CD14-positive monocyte (primary cell): Measurements from ENCODE around the gene ADORA2B. TPM values are rescaled to one million over a fixed set of nuclear protein-coding genes. Genes with fewer than 3 reads are reported as not detected.

ENCODE experiments used
- DNase-seq, 3 donors: peaks; one replicate each; pipeline ENCODE4 v3.0.0-alpha.2; 2011 to 2022
- H2AFZ ChIP-seq: 2 replicates; pipeline ENCODE4 v1.6.0; 2012; ENCODE audit warnings: mild to moderate bottlenecking, low read depth, low read length, inconsistent platforms; ENCODE audit not compliant: insufficient read depth, poor library complexity, severe bottlenecking
- H3K27ac ChIP-seq, 2 donors: 1 replicate in 1 of 2; 2 replicates in 1 of 2; pipeline ENCODE4 v1.5.1; 2012 to 2013; ENCODE audit warnings: low read length in 2 of 2, control low read depth in 1 of 2, inconsistent platforms in 1 of 2, low read depth in 1 of 2, mild to moderate bottlenecking in 1 of 2
- H3K27me3 ChIP-seq, 2 donors: one replicate each; pipeline versions ENCODE4 v1.6.0 to v1.6.1; 2011 to 2013; ENCODE audit warnings: low read length in 2 of 2; ENCODE audit not compliant: control insufficient read depth in 2 of 2, insufficient read depth in 2 of 2
- H3K36me3 ChIP-seq, 2 donors: replicated peaks in 1 of 2; 1 replicate in 1 of 2; 2 replicates in 1 of 2; pipeline versions ENCODE4 v1.5.1 to v1.6.1; 2012 to 2013; ENCODE audit warnings: low read length in 2 of 2, control low read depth in 1 of 2, inconsistent platforms in 1 of 2, mild to moderate bottlenecking in 1 of 2; ENCODE audit not compliant: insufficient read depth in 2 of 2, control insufficient read depth in 1 of 2
- H3K4me1 ChIP-seq, 2 donors: 1 replicate in 1 of 2; 2 replicates in 1 of 2; pipeline versions ENCODE4 v1.5.1 to v1.6.1; 2012 to 2013; ENCODE audit warnings: low read length in 2 of 2, control low read depth in 1 of 2, inconsistent platforms in 1 of 2, mild to moderate bottlenecking in 1 of 2, moderate library complexity in 1 of 2; ENCODE audit not compliant: insufficient read depth in 2 of 2, control insufficient read depth in 1 of 2
- H3K4me2 ChIP-seq: replicated peaks from 2 replicates; pipeline ENCODE3; 2012; ENCODE audit warnings: low read length, moderate library complexity, mild to moderate bottlenecking; ENCODE audit not compliant: poor library complexity, severe bottlenecking; ENCODE audit errors: extremely low read depth
- H3K4me3 ChIP-seq, 3 experiments: fragments of 200-600 bp in 1 of 3; sonication (generic) in 1 of 3; replicated peaks in 1 of 3; 1 replicate in 2 of 3; 2 replicates in 1 of 3; pipeline ENCODE4 v1.5.1; 2011 to 2013; ENCODE audit warnings: low read length in 3 of 3, mild to moderate bottlenecking in 3 of 3, control low read depth in 2 of 3, low read depth in 2 of 3, inconsistent platforms in 1 of 3, moderate library complexity in 1 of 3
- H3K79me2 ChIP-seq: 2 replicates; pipeline ENCODE4 v1.6.0; 2012; ENCODE audit warnings: mild to moderate bottlenecking, control low read depth, inconsistent platforms, low read length, moderate library complexity; ENCODE audit not compliant: insufficient read depth
- H3K9ac ChIP-seq: 2 replicates; pipeline ENCODE4 v1.6.0; 2017; ENCODE audit warnings: low read length, mild to moderate bottlenecking; ENCODE audit not compliant: insufficient read depth, poor library complexity, severe bottlenecking
- H3K9me3 ChIP-seq, 2 donors: replicated peaks in 1 of 2; 1 replicate in 1 of 2; 2 replicates in 1 of 2; pipeline versions ENCODE4 v1.5.1 to v1.6.1; 2012 to 2013; ENCODE audit warnings: low read length in 2 of 2, control low read depth in 1 of 2; ENCODE audit not compliant: control insufficient read depth in 1 of 2, insufficient read depth in 1 of 2
- H4K20me1 ChIP-seq: 2 replicates; pipeline ENCODE4 v1.6.0; 2012; ENCODE audit warnings: mild to moderate bottlenecking, low read length, control low read depth, moderate library complexity; ENCODE audit not compliant: insufficient read depth
- H3K27ac Mint-ChIP-seq, 7 donors: one replicate each; pipeline ENCODE4 v1.8.0; 2020; ENCODE audit warnings: mild to moderate bottlenecking in 7 of 7, mixed read lengths in 7 of 7, moderate library complexity in 6 of 7, inconsistent platforms in 2 of 7
- H3K27me3 Mint-ChIP-seq, 3 donors: one replicate each; pipeline ENCODE4 v1.8.0; 2021 to 2022; ENCODE audit warnings: low read depth in 3 of 3, mild to moderate bottlenecking in 3 of 3, mixed read lengths in 3 of 3, moderate library complexity in 3 of 3, inconsistent platforms in 1 of 3
- H3K36me3 Mint-ChIP-seq, 2 donors: one replicate each; pipeline ENCODE4 v1.8.0; 2020; ENCODE audit warnings: mixed read lengths in 2 of 2, inconsistent platforms in 1 of 2, mild to moderate bottlenecking in 1 of 2
- H3K4me1 Mint-ChIP-seq: one replicate; pipeline ENCODE4 v1.8.0; 2020; ENCODE audit warnings: mild to moderate bottlenecking, mixed read lengths
- H3K4me3 Mint-ChIP-seq, 2 donors: one replicate each; pipeline ENCODE4 v1.8.0; 2020; ENCODE audit warnings: mild to moderate bottlenecking in 2 of 2, mixed read lengths in 2 of 2, moderate library complexity in 1 of 2
- H3K9me3 Mint-ChIP-seq, 7 donors: one replicate each; pipeline ENCODE4 v1.8.0; 2020 to 2022; ENCODE audit warnings: mixed read lengths in 7 of 7, mild to moderate bottlenecking in 6 of 7, moderate library complexity in 6 of 7, inconsistent platforms in 2 of 7
- WGBS: methylation state at CpG from one replicate; pipeline ENCODE4 v1.1.5; 2013; ENCODE audit warnings: missing lambda C conversion rate; ENCODE audit not compliant: insufficient coverage; 5-methylcytosine and 5-hydroxymethylcytosine counted together
- intact Hi-C, 2 donors: fragments of 100-400 bp; cut with micrococcal nuclease; formaldehyde crosslinking; loops; one replicate each; pipeline versions ENCODE4 v1.15.0 to v1.15.1; 2023
- polyA plus RNA-seq, 3 donors: library from polyadenylated mRNA; depleted of rRNA in 1 of 3; unstranded in 2 of 3; stranded (reverse) in 1 of 3; fragments of 300-500 nt in 2 of 3; fragments of >200 nt in 1 of 3; fragmentation: Illumina TruSeq in 2 of 3; gene quantifications; 1 replicate in 2 of 3; 2 replicates in 1 of 3; pipeline ENCODE4 v1.2.3, GENCODE V29; 2012 to 2021
- TF ChIP-seq, protein P1 (sequence below): fragments of 200-600 bp; IDR thresholded peaks from one replicate; pipeline ENCODE4 v1.8.0; 2022; ENCODE audit warnings: antibody characterized with exemption, mild to moderate bottlenecking

Gene ADORA2B
- polyA plus RNA-seq, 3 donors: 2.0 to 6.4 (median 4.4) TPM

- H3K9ac ChIP-seq: no peak overlapping the region
- H3K4me1 ChIP-seq: peaks cover 69 to 70% of the 10 kb centered on the region in 2 donors
- H3K9me3 ChIP-seq: no peaks in the 10 kb centered on the region
- whole genome bisulfite sequencing: 91% methylated on average over 2 of the region's 6 CpGs
- peak overlapping the region in 1 of 2 donors; percentile 98 for H3K27ac ChIP-seq
- DNase-seq: no peak
- no peak overlapping the region for H3K4me2 ChIP-seq
- H2AFZ ChIP-seq: no peak overlapping the region
- H3K36me3 Mint-ChIP-seq: peaks cover 11 to 31% of the 10 kb centered on the region in 2 donors
- H3K4me3 ChIP-seq: no peak overlapping the region
- no peaks in the 10 kb centered on the region for H3K27me3 ChIP-seq
- TF ChIP-seq, protein P1, sequence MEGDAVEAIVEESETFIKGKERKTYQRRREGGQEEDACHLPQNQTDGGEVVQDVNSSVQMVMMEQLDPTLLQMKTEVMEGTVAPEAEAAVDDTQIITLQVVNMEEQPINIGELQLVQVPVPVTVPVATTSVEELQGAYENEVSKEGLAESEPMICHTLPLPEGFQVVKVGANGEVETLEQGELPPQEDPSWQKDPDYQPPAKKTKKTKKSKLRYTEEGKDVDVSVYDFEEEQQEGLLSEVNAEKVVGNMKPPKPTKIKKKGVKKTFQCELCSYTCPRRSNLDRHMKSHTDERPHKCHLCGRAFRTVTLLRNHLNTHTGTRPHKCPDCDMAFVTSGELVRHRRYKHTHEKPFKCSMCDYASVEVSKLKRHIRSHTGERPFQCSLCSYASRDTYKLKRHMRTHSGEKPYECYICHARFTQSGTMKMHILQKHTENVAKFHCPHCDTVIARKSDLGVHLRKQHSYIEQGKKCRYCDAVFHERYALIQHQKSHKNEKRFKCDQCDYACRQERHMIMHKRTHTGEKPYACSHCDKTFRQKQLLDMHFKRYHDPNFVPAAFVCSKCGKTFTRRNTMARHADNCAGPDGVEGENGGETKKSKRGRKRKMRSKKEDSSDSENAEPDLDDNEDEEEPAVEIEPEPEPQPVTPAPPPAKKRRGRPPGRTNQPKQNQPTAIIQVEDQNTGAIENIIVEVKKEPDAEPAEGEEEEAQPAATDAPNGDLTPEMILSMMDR: no peak
- H3K27ac Mint-ChIP-seq: peak overlapping the region in 6 of 7 donors; percentile 25 to 98 (median 78)
- H3K36me3 ChIP-seq: peaks cover 6 to 16% of the 10 kb centered on the region in 2 donors
- peaks cover 14% of the 10 kb centered on the region for H4K20me1 ChIP-seq
- no peak overlapping the region for H3K4me3 Mint-ChIP-seq
- intact Hi-C loops: loop anchor here (5.0 kb wide), 5 partner anchors 44 to 734 kb away; partner anchors contain the start of gene ADORA2B (in 1 of the 2)
- peaks cover 0 to 3% (median 2%) of the 10 kb centered on the region in 3 donors for H3K27me3 Mint-ChIP-seq
- peaks cover 64% of the 10 kb centered on the region for H3K4me1 Mint-ChIP-seq
- H3K9me3 Mint-ChIP-seq: peaks cover 0 to 3% (median 0%) of the 10 kb centered on the region in 7 donors
- peaks cover 45% of the 10 kb centered on the region for H3K79me2 ChIP-seq
Observed at GRCh38 chr17:15996322-15996721, 51.4 kb downstream of the ADORA2B start.

GRCh38 chr17:15998031-15998562 lies 53.2 kb downstream of the ADORA2B start:
- Histone ChIP-seq H2AFZ (no peak overlapping the region), H3K4me2 (peak overlapping the region; percentile 91), H3K27ac (peak overlapping the region; percentile 76 to 98), H3K4me1 (peaks cover 71 to 73% of the 10 kb centered on the region in 2 donors), H3K36me3 (peaks cover 12 to 16% of the 10 kb centered on the region in 2 donors), H3K9me3 (no peaks in the 10 kb centered on the region), H3K9ac (no peak overlapping the region), H4K20me1 (peaks cover 18% of the 10 kb centered on the region), H3K4me3 (peak overlapping the region in 1 of 3 experiments; percentile 78), H3K27me3 (no peaks in the 10 kb centered on the region), H3K79me2 (peaks cover 56% of the 10 kb centered on the region)
- H3K4me1 Mint-ChIP-seq: peaks cover 71% of the 10 kb centered on the region
- peaks cover 0 to 5% (median 0%) of the 10 kb centered on the region in 7 donors for H3K9me3 Mint-ChIP-seq
- WGBS: 80% methylated on average over 1 of the region's 4 CpGs
- TF ChIP-seq, protein P1: no peak
- peak overlapping the region; percentile 98 to 99 (median 99) for H3K27ac Mint-ChIP-seq
- DNase-seq: peak in 2 of 3 donors; percentile 52 to 61
- intact Hi-C loops: loop anchor here (2.0 to 5.0 kb wide), 7 partner anchors 46 to 736 kb away; partner anchors contain the start of gene ADORA2B (in 1 of the 2)
- H3K27me3 Mint-ChIP-seq: peaks cover 0 to 3% (median 2%) of the 10 kb centered on the region in 3 donors
- H3K4me3 Mint-ChIP-seq: peak overlapping the region; percentile 88 to 97
- H3K36me3 Mint-ChIP-seq: peaks cover 25 to 32% of the 10 kb centered on the region in 2 donors
